Activated CD8-positive, alpha-beta T cell treated with anti-CD3 and anti-CD28 coated beads for 36 hours (primary cell): ENCODE measurements around the gene EFNA1. TPM values are rescaled to one million over a fixed set of nuclear protein-coding genes. Genes with fewer than 3 reads are reported as not detected.
"Not testable (repeated sequence)": the region's sequence is repeated elsewhere in the genome, so short reads cannot be mapped to it uniquely, and the experiment has no call there.

Experiments used
- ATAC-seq: fragments of 200-7000 bp; cut with Tn5 transposase; one replicate; pipeline ENCODE4 v1.10.0; 2021; ENCODE audit warnings: mild to moderate bottlenecking, moderate library complexity
- CTCF ChIA-PET: fragments of 350-600 bp; sonication (Branson Sonifier 250); formaldehyde crosslinking; loops from one replicate; lab custom pipeline; 2021; ENCODE audit warnings: antibody characterized with exemption; lab: Charles Lee
- POLR2A ChIA-PET: fragments of 350-600 bp; sonication (Branson Sonifier 250); formaldehyde crosslinking; loops from one replicate; lab custom pipeline; 2021; ENCODE audit warnings: antibody characterized with exemption; lab: Charles Lee
- DNase-seq: peaks from one replicate; pipeline ENCODE4 v3.0.0-alpha.2; 2020
- H3K27ac Mint-ChIP-seq: one replicate; pipeline ENCODE4 v1.8.0; 2021; ENCODE audit warnings: mild to moderate bottlenecking, mixed read lengths
- H3K27me3 Mint-ChIP-seq: one replicate; pipeline ENCODE4 v1.8.0; 2021; ENCODE audit warnings: mixed read lengths
- H3K36me3 Mint-ChIP-seq: one replicate; pipeline ENCODE4 v1.8.0; 2021; ENCODE audit warnings: low read depth, mixed read lengths
- H3K4me1 Mint-ChIP-seq: one replicate; pipeline ENCODE4 v1.8.0; 2021; ENCODE audit warnings: low read depth, mixed read lengths
- H3K4me3 Mint-ChIP-seq: one replicate; pipeline ENCODE4 v1.8.0; 2021; ENCODE audit warnings: mild to moderate bottlenecking, moderate library complexity, mixed read lengths
- H3K9me3 Mint-ChIP-seq: one replicate; pipeline ENCODE4 v1.8.0; 2021; ENCODE audit warnings: mixed read lengths
- CTCF ChIP-seq: fragments of 200-600 bp; IDR thresholded peaks from one replicate; pipeline ENCODE4 v1.8.0; 2022; ENCODE audit warnings: antibody characterized with exemption, mild to moderate bottlenecking
- intact Hi-C: fragments of 100-400 bp; cut with micrococcal nuclease; formaldehyde crosslinking; loops from one replicate; pipeline ENCODE4 v1.10.0; 2022
- total RNA-seq, 2 experiments: library from RNA; stranded (reverse); gene quantifications; one replicate each; pipeline ENCODE4 v1.2.3, GENCODE V29; 2021

Gene EFNA1
- total RNA-seq, 2 experiments from 2014 or later = 0.59 to 0.60 TPM

- TF ChIP-seq CTCF = no peak
- POLR2A ChIA-PET = interaction anchor here (1.8 kb wide), 1 partner anchor 27 kb away, joined by 4 read pairs; the partner anchor contains the start of gene KRTCAP2
- peaks cover 7% of the 10 kb centered on the region for H3K27me3 Mint-ChIP-seq
Observed at GRCh38 chr1:155145491-155145890, 17.8 kb downstream of the EFNA1 start.

GRCh38 chr1:155155996-155156643 lies 28.4 kb downstream of the EFNA1 start:
- CTCF ChIA-PET = interaction anchor here (1.2 kb wide), 1 partner anchor 65 kb away, joined by 3 read pairs; no protein-coding TSS in a partner anchor
- POLR2A ChIA-PET = not testable (repeated sequence)

More at GRCh38 chr1:155145491-155145890, 17.8 kb downstream of the EFNA1 start:
- Mint-ChIP-seq H3K27ac (no peak overlapping the region), H3K36me3 (no peaks in the 10 kb centered on the region), H3K4me3 (no peak overlapping the region), H3K9me3 (no peaks in the 10 kb centered on the region), H3K4me1 (peaks cover 7% of the 10 kb centered on the region)
- ATAC-seq = no peak
- no peak for DNase-seq
- intact Hi-C loops = no loop called here
- CTCF ChIA-PET = interaction anchor here (1.0 to 2.6 kb wide), 6 partner anchors 22 to 62 kb away, joined by 3 to 12 read pairs (median 7); no protein-coding TSS in a partner anchor

GRCh38 chr1:155158991-155159390 lies 31.3 kb downstream of the EFNA1 start:
- Mint-ChIP-seq H3K27ac (no peak overlapping the region), H3K9me3 (no peaks in the 10 kb centered on the region), H3K4me3 (no peak overlapping the region), H3K4me1 (no peaks in the 10 kb centered on the region), H3K36me3 (no peaks in the 10 kb centered on the region), H3K27me3 (peaks cover 2% of the 10 kb centered on the region)
- POLR2A ChIA-PET = interaction anchor here (0.6 kb wide), 1 partner anchor 64 kb away, joined by 4 read pairs; no protein-coding TSS in a partner anchor
- no peak for TF ChIP-seq CTCF
- intact Hi-C loops = no loop called here
- CTCF ChIA-PET = interaction anchor here (0.9 kb wide), 1 partner anchor 68 kb away, joined by 4 read pairs; no protein-coding TSS in a partner anchor
- DNase-seq = no peak
- no peak for ATAC-seq

More at GRCh38 chr1:155155996-155156643, 28.4 kb downstream of the EFNA1 start:
- H3K4me1 Mint-ChIP-seq, H3K4me3 Mint-ChIP-seq, ATAC-seq, H3K27ac Mint-ChIP-seq, H3K9me3 Mint-ChIP-seq, DNase-seq, intact Hi-C loops, H3K27me3 Mint-ChIP-seq, H3K36me3 Mint-ChIP-seq: not testable (repeated sequence)

- no peak for TF ChIP-seq CTCF
- ChIA-PET CTCF (no interaction called here), POLR2A (no interaction called here)
- ATAC-seq (no peak), DNase-seq (no peak)
- H3K27me3 Mint-ChIP-seq = peaks cover 2% of the 10 kb centered on the region
- no peaks in the 10 kb centered on the region for H3K36me3 Mint-ChIP-seq
- intact Hi-C loops = no loop called here
- H3K9me3 Mint-ChIP-seq = no peaks in the 10 kb centered on the region
- H3K4me3 Mint-ChIP-seq = no peak overlapping the region
- no peak overlapping the region for H3K27ac Mint-ChIP-seq
- H3K4me1 Mint-ChIP-seq = no peaks in the 10 kb centered on the region
Observed at GRCh38 chr1:155160128-155160527, 32.5 kb downstream of the EFNA1 start.

GRCh38 chr1:155162631-155163030 lies 35.0 kb downstream of the EFNA1 start:
- POLR2A ChIA-PET, H3K4me1 Mint-ChIP-seq, DNase-seq, H3K27ac Mint-ChIP-seq, H3K27me3 Mint-ChIP-seq, H3K9me3 Mint-ChIP-seq, ATAC-seq, H3K4me3 Mint-ChIP-seq, intact Hi-C loops, H3K36me3 Mint-ChIP-seq: not testable (repeated sequence)
- CTCF ChIA-PET = interaction anchor here (0.9 to 2.6 kb wide), 3 partner anchors 10 to 25 kb away, joined by 3 to 10 read pairs (median 3); partner anchors contain the start of gene KRTCAP2

GRCh38 chr1:155163785-155164184 lies 36.1 kb downstream of the EFNA1 start:
- H3K9me3 Mint-ChIP-seq, H3K27me3 Mint-ChIP-seq, H3K4me3 Mint-ChIP-seq, intact Hi-C loops, DNase-seq, H3K36me3 Mint-ChIP-seq, ATAC-seq, H3K27ac Mint-ChIP-seq, POLR2A ChIA-PET: not testable (repeated sequence)
- H3K4me1 Mint-ChIP-seq = peaks cover 11% of the 10 kb centered on the region
- CTCF ChIA-PET = interaction anchor here (1.0 to 13.3 kb wide), 3 partner anchors 9 to 79 kb away, joined by 3 to 312 read pairs (median 10); partner anchors contain the start of gene KRTCAP2

GRCh38 chr1:155164625-155165024 lies 36.9 kb downstream of the EFNA1 start:
- H3K9me3 Mint-ChIP-seq, H3K27ac Mint-ChIP-seq, H3K4me3 Mint-ChIP-seq, DNase-seq, POLR2A ChIA-PET, H3K27me3 Mint-ChIP-seq, ATAC-seq, H3K36me3 Mint-ChIP-seq: not testable (repeated sequence)
- H3K4me1 Mint-ChIP-seq = peaks cover 11% of the 10 kb centered on the region
- CTCF ChIA-PET = interaction anchor here (2.6 to 13.3 kb wide), 2 partner anchors 8 to 74 kb away, joined by 10 to 312 read pairs; partner anchors contain the start of gene KRTCAP2
- intact Hi-C loops = loop anchor here (5.0 kb wide), 1 partner anchor 57 kb away; no protein-coding TSS in a partner anchor
